Measurements from ENCODE around the gene TSPAN6.

The TSPAN6 gene

DNA sequence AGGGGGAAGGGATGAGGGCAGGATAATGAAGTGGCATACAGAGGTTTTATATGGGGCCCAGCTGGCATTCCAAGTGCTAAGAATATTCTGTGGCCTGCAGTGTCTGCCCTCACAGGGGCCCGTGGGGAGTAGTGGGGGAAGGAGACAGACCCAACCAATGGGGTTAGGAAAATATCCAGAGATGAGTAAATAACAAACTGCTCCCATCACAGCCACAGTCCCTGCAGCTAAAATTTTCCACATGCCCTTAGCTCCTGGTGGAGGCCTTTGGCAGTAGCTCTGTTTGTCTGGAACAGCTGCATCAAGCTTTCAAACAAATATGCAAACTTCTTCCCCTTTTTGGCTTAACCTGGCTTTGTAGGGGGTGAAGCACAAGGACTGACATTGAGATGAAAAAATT lies 10.5 kb upstream of the TSPAN6 start:
- peak; percentile 33 for FAIRE-seq

DNA sequence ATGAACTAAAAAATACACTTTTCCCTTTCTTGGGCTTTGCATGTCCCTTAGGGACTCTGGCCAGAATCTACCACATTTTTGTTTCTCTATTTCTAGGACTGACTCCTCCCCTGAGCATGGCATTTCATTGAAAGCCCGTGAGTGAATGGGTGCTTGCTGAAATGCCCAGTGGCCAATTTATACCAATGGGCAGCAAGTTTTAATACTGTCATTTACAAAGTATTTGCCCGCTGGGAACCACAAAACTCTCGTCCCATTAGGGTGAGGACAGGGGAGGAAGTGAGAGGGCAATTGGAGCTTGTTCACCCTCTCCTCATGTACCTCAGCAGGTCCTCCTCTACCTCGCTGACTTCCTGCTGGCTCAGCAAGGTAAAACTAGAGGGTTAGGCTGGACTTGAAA lies 8.5 kb upstream of the TSPAN6 start:
- FAIRE-seq: no peak

DNA sequence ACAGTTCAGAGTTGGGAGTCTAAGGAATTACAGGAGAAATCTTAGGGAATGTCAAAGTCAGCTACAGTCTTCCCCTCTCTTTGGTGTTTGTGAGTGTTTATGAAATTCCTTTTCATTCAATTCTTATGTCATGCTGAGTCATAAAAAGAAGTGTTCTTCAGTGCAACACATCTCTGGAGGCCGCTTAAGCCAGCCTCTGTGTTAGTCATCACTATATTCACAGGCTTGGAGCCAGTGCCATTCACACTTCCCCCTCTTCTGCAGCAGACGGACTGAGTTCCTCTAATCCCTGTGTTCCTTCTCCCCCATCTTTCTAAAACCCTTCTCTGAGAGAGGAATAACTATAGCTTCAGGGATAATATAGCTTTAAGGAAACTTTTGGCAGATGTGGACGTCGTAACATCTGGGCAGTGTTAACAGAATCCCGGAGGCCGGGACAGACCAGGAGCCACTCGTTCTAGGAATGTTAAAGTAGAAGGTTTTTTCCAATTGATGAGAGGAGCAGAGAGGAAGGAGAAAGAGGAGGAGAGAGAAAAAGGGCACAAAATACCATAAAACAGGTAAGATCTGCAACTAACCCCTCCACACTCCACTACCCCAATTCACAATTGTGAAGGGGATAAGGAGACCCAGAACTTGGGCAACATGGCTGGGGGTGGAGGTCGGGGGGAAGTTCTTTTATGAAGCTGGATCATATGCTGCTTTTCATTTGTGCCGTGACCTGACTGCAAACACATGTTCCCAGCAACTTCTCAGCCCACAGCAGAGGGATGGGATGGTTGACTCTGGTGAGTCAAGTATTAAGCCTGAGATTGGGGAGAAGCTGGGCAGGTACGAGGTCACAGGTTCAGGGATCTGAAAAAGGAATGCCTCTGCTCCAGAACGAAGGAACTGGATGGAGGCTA lies 7.6 kb upstream of the TSPAN6 start, which contains the start of gene SRPX2:
TSS of gene SRPX2 (plus strand) at position 244 of the 905 bp plus-strand sequence. CDS start 2,124 bp downstream, outside the sequence.
- FAIRE-seq: no peak

DNA sequence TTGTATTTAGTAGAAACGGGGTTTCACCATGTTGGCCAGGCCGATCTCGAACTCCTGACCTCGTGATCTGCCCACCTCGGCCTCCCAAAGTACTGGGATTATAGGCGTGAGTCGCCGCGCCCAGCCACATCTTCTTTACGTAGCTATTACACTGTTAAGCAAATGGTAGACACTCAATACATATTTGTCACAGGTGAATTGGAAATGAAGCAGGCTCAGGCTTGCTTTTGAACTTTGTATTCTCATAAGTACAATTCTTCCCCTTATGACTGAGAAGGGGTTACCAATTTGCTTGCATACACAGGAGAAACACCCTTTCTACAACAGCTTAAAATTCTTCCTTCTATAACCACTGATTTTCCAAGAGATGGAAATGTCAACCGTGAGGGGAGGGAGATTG lies 6.6 kb upstream of the TSPAN6 start:
- FAIRE-seq: no peak

DNA sequence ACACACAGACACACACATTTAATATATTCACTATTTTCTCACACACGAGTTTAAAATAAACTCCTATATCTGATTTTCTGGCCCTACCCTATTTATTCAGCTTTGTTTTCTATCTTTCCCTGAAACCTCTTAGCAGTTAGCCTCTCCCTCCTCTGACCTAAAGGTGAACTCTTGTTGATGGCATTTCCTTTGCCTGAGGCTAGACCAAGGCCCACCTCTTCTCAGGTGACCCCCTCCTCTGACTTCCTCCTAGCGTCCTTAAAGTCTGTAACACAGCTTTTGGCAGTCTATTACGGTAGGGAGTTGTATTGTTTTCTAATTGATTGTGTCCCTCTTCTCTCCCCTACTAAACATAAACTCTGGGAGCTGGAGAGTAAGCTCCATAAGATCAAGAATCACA lies 5.7 kb upstream of the TSPAN6 start:
- FAIRE-seq: no peak

DNA sequence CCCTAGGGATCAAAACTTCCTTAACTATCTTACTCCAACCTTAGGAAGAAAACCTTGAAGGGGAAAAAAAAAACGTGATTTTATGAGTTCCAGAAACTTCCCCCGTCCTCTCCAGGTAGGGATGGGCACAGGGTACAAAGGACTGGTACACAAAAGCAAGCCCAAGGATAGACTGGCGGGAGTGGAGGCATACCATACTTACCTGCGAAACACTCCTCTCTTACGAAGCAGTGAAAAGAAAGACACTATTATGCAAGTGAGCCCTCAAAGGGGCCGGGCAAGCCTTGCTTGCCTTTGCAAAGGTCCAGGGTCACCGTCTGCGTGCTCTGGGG lies 651 bp downstream of the TSPAN6 start:
- FAIRE-seq: no peak

DNA sequence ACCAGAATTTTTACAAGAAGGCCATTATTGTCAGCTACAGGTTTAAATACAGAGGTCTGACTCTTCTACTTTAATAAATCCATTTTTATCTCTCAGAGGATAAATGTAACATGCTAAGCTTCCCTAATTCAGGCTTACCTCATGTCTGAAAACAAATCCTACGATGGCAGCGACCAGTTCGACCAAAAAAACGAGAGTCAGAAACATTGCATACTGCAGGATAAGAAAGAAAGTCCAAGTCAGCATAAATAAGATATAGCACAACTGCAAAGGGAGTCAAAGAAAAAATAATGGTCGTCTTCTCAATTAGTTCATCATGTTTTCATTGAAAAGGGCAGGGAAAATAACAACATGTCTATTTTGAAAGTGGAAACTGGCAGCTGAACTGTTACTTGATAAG lies 1.6 kb downstream of the TSPAN6 start:
- no peak for FAIRE-seq

DNA sequence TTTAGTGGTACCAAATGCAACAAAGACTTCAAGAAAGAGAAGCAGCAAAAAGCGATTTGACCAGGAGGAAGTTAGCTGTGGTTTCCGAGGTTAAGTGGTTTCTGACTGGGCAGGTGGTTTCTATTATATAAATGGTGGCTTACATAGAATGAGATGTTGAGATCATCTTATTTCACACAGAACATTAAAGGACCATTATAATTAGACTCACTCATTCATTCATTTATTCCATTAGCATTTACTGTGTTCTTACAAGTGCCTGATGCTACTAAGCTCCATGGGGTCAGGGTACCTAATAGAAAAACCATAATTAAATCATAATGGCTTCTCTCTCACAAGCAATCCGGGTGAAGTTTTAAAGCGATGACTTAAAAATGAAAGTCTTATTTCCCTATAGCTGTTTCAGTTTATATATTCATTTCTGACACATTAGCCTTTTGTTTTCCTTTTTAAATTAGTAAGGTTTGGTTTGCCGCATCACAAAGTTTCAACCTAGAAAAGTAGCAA lies 10.6 kb downstream of the TSPAN6 start:
- FAIRE-seq: no peak

DNA sequence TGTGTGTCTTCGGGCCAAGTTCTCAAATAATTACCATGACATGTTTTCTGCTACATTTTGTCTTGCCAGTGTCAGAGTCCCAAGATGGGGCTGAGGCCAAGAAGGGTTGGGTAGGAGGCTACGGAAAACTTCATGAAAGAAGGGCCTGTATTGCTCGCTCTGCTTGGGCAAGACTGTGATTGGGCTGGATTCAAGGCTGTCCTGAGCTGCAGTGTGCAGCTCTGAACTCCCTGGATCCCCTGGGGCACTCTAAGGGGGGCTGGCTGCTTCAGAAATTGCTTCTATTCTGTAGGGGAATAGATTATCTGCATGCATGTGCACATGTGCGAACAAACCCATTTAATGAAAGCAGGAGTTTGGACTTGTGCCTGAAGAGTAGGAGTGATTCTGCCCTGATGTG lies 13.6 kb downstream of the TSPAN6 start:
- no peak for FAIRE-seq

DNA sequence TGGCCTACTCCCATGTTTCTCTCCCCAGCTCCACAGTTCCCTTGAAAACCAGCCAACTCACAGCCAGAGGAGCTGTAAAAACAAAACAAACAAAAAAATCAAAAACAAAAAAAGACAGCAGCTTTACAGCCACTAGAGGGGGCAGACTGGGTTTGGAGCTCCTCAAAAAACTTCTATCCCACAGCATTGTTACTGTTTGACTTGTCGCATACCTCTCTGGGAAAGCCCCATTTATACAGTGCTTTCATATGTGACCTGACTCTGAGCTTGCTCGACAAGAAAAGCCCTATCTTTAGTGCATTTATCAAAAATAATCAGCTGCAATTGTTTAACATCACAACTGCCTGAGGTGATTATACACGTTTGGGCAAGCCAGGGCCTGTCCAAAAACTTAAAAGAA lies 21.6 kb downstream of the TSPAN6 start:
- peak; percentile 79 for FAIRE-seq

DNA sequence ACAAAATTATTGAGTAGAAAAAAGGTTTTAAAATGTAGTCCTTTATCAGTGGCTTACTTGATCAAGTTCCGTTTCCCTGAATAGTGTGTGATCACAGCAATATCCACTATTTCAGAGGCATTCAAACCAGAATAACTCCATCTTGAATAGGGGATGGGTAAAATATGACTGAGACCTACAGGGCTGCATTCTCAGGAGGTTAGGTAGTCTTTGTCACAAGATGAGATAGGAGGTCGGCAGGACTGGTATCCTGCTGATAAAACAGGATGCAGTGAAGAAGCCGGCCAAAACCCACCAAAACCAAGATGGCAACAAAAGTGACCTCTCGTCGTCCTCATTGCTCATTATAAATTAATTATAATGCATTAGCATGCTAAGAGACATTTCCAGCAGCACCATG lies 24.7 kb downstream of the TSPAN6 start:
- FAIRE-seq: no peak

DNA sequence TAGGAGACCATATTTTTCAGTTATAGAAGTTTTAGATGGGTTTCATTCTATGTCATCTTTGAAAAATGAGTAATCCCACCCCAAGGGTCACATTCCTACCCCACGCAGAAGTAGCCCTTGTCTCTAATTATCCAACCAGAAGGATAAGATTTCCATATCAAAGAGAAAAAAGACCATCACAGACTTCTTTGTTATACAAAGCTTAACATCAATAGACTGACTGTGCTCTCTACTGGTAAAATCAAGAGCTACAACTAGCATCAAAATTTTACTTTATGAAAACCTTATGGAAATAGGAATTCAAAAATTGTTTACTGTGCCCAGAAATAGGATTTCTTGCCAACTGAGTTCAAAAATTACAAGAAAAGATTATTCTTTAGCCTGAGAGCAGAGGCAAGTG lies 27.0 kb downstream of the TSPAN6 start:
- peak; percentile 18 for FAIRE-seq

DNA sequence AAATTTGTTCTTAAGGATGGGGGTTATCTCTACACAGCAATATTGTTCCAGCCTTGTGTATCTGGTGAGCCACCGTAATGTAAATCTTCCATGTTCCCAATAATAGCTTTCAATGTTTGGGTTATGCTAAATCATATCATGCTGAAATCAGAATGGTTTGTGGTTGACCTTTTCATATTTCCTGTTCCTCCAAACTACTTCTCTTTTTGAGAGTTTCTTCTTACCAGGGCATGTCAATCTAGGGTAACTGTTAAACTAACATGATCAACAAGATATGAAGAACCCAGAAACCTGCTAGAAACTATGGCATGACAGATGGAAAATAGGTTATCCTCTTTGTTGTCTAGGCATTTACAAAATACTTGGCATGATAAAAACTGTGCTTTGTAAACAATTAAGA lies 29.9 kb downstream of the TSPAN6 start:
- no peak for FAIRE-seq

DNA sequence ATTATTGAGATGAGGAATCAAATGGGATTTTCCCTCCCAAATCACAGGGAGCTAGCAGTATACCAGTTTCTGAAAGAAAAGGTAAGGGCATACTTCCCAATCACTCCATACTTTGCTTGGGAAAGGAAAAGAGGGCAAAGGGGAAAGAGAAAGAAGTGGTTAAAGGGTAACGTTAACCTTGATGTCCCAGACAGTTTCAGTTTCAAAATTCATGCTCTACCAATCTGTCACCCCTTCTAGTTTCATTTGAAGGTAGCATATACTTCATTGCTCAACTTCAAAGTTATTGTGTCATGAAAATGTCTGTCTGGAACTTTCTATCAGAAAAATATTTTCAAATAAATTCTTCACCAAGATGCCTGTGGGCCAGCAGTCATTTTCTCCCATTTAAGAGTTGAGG lies 35.8 kb downstream of the TSPAN6 start:
- no peak for FAIRE-seq

DNA sequence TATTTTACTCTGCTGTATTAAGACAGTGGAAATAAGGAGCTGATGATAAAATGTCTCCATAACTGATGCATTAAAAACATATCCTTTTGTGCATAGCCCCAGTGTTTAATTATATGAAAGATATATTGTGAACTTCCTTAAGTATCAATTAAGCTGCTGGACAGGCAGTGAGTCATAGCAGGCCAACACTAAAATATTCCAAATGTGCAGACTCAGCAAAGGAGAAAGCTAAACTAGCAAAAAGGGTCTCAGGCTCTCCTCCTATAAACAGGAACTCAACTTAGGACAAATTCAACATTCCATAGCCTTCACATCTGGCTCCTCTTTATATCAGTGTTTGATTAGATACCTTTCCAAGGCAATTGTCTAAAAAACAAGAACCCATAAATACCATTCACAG lies 36.3 kb downstream of the TSPAN6 start:
- no peak for FAIRE-seq

DNA sequence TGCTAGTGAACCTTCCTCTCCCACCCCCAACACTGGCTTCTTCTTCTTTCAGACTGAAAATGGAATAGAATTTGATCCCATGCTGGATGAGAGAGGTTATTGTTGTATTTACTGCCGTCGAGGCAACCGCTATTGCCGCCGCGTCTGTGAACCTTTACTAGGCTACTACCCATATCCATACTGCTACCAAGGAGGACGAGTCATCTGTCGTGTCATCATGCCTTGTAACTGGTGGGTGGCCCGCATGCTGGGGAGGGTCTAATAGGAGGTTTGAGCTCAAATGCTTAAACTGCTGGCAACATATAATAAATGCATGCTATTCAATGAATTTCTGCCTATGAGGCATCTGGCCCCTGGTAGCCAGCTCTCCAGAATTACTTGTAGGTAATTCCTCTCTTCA lies 37.1 kb downstream of the TSPAN6 start:
- FAIRE-seq: no peak

DNA sequence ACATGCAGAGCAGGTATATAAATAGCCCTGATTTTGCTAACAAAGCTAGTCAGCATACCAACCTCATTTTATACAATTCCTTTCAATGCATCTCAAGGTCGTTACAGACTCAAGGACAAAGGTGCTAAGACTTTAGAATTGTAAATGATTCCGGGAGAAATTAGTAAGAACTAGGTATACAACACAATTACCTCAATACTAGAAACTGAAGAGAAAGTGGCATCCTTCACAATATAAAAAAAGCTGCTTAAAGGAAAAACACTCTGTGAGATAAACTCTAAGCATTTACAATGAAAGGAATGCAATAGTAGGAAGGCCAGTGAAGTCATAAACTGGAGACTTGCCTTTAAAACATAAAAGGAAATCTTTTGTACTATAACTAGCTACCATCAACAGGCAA lies 40.0 kb downstream of the TSPAN6 start:
- no peak for FAIRE-seq

DNA sequence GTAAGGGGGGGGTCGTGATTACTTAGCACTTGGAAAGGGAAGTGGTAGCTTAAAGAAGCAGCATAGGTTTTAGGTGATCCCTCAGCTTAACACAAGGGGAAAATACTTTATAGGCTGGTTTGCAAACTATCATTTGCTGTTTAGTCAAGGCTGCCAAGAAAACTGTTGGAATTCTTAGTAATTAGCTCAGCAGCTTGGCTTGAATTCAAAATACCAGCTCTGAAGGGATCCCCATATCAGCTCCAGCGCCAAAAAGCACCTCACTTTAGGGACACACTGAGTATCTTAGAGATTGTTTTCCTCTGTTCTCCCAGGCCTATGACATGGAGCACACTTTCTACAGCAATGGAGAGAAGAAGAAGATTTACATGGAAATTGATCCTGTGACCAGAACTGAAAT lies 43.0 kb downstream of the TSPAN6 start:
- no peak for FAIRE-seq

DNA sequence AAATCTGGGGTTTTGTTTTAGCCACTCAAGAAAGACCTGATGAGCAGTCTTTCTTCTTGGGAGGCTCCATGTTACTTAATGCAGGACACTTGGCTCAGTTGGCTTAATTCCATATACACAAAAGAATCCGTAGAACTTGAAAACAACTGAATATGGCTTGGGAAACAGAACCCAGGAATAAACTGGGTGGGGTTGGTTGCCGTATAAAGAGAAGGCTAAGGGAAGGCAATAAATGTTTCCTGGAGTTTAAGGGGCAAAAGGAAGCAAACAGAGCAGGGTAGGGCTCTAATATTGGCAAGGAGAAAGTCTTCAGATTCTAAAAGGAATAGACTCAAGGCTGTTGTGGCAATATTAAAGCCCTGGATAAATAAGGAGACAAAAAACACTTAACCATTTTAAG lies 43.5 kb downstream of the TSPAN6 start:
- no peak for FAIRE-seq

DNA sequence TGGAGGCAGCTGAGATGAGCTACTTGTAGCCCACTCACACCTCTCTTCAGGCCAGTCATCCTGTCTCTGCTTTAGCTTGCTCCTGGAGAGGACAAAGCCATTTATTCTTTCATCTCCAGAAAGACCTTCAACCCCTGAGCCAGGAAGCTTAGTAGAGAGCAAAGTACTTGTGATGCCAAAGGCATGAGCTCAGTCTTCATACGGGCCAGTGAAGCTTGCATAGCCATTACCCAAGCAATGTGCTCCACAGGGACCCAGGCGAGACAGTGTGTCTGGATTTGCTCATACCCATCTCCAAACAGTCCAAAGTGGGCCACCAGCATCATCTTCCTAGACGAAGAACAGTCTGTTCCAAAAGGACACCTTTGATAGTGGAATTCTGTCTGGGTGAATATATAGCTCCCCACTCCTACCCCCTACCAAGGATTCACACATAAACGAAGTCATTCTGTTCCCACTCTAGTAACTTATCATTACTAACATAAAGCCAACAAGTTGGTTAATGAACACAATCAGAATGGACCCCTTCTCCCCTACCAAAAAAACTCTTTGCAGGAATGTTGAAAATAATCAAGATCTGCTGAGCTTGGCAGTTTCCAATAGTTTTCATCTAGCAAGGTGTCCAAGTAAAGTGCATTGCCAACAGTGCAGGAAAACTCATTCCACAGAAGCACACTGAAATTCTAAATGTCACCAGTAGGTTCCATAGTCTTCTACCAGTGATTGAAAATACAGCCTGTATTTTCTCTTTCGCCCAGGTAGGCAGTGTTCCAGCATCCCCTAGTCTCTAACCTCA lies 45.2 kb downstream of the TSPAN6 start:
- no peak for FAIRE-seq

DNA sequence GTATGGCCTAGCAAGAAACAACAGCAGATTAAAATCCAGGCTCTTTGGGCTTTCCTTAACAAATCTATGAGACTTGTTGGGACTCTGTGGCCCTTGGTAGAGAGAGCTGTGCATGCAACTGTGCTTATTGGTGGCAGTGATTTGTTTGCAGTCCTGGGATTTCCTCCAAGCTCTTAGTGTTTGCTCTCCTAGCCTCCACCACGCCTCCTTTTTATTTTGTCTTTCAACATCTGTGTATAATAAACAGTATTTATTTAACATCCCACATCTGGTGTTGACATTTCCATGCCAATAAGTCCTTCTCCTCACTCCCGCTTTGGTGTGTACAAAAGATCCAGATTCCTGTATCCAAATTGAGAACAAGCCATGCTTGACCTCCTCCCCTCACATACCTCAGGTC lies 48.7 kb downstream of the TSPAN6 start:
- FAIRE-seq: peak; percentile 76

DNA sequence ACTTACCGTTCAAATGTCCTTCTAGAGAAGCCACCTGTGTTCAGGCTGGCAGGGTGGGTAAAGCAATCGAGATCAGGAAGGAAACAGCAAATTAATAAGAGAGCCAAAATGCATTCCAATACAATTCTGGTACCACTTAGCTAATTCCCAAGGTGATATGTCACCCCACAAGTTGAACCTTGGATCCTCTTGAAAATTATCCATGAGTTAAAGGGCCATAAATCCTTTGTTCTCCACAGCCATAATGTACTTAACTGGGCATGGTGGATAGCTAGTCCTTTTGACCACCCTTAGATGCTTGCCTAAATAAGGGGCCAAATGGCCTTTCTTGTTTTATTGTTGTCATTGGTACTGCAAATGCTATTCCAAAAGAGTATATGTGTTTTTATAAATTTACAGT lies 49.9 kb downstream of the TSPAN6 start:
- no peak for FAIRE-seq

DNA sequence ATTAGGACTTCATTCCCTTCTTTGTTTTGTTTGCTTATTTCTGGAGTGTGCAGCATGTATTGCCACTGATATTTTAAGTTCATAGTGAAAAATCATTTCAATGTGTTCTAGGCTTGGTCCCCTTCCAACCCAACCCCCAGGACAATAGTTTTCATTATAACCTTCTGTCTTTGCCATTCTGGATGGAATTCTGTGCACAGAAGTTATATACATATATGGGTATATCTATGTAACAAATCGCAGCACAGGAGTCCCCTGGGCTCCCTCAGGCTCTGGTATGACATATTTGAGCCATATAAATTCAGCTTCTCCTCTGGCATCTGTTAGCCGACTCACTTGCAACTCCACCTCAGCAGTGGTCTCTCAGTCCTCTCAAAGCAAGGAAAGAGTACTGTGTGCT lies 52.0 kb downstream of the TSPAN6 start, which contains the start of gene TNMD:
TSS of gene TNMD (plus strand) at position 326 of the 400 bp plus-strand sequence. CDS start 83 bp downstream, outside the sequence.
- no peak for FAIRE-seq
